ENCODE data around the gene BBIP1. TPM values are rescaled to one million over a fixed set of nuclear protein-coding genes. Genes with fewer than 3 reads are reported as not detected.
A peak's percentile ranks its signal among the peaks of the same experiment; 100 is the strongest.
"Not testable (repeated sequence)": the region's sequence is repeated elsewhere in the genome, so short reads cannot be mapped to it uniquely, and the experiment has no call there.

The BBIP1 gene
- total RNA-seq, 1 donor: 32.2 TPM

DNA sequence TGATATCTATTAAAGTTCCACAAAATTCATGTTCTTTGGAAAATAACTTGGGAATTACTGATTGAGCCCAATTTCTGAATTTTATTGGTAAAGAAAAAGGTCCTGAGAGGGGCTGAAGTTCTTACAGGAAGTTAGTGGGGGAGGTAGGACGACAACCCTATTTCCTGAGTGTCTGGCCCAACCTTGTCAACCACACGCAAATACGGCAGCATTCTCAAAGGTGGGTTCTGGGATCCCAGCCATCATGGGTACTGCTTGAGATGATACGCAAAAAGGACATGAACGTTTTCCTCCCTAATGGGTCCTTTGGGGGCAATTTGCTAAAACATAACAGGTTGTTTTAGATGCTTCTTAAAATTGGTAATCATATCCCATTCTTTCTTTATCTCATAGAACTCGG lies 50.0 kb downstream of the BBIP1 start:
- H3K79me2 ChIP-seq (ENCODE audit: insufficient read depth, low read length): peaks cover 22% of the 10 kb centered on the region
- H2AFZ ChIP-seq (ENCODE audit: low read length): no peak overlapping the region
- H3K4me2 ChIP-seq (ENCODE audit: insufficient read depth, low read length): no peak overlapping the region
- H3K27ac ChIP-seq (ENCODE audit: low read depth, low read length): no peak overlapping the region
- H3K4me3 ChIP-seq (ENCODE audit: insufficient read depth, low read length): no peak overlapping the region
- no peaks in the 10 kb centered on the region for H3K9me3 ChIP-seq (ENCODE audit: low read depth, low read length)
- DNase-seq (ENCODE audit: insufficient read length, low spot score, missing footprints): no peak
- H3K4me1 ChIP-seq (ENCODE audit: insufficient read depth, low read length): peaks cover 26% of the 10 kb centered on the region
- H4K20me1 ChIP-seq (ENCODE audit: insufficient read depth, low read length): no peaks in the 10 kb centered on the region
- TF ChIP-seq, protein P1, sequence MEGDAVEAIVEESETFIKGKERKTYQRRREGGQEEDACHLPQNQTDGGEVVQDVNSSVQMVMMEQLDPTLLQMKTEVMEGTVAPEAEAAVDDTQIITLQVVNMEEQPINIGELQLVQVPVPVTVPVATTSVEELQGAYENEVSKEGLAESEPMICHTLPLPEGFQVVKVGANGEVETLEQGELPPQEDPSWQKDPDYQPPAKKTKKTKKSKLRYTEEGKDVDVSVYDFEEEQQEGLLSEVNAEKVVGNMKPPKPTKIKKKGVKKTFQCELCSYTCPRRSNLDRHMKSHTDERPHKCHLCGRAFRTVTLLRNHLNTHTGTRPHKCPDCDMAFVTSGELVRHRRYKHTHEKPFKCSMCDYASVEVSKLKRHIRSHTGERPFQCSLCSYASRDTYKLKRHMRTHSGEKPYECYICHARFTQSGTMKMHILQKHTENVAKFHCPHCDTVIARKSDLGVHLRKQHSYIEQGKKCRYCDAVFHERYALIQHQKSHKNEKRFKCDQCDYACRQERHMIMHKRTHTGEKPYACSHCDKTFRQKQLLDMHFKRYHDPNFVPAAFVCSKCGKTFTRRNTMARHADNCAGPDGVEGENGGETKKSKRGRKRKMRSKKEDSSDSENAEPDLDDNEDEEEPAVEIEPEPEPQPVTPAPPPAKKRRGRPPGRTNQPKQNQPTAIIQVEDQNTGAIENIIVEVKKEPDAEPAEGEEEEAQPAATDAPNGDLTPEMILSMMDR (IDR thresholded peaks at IDR 0.05; ENCODE audit: extremely low read depth, low read depth, low read length): no peak
- H3K27me3 ChIP-seq (ENCODE audit: insufficient read depth, low read length): no peaks in the 10 kb centered on the region
- H3K36me3 ChIP-seq (ENCODE audit: insufficient read depth, low read length): no peaks in the 10 kb centered on the region

DNA sequence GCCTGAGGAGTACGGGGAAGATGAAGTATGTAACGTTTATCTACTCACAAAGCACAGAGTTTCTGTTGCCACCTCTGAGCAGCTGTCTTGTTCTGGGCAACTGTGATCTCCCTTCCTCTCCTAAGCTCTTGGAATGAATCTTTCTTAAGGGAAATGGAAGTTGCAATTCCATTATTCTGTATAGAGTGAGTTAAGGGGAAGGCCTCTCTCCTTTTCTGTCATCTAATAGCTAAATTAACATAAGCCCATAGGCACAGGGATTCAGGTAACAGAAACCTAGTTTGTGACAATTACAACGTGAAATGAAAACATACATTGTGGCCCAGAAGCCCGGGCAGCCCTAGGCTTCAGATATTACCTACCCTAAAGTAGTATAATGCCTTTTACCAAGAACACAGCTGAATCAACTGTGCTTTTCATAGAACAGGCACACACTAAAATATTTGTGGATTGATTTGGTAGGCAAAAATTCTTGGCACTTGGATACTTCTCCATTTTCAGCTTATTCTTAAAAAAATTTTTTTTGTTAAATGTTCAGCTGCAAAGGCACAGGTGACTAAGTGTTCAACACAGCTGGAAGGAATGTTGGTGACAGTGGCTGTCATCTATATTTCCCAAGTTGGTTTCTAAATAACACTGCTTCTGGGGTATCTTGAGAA lies 51.0 kb downstream of the BBIP1 start:
- H2AFZ ChIP-seq (ENCODE audit: low read length): peak overlapping the region; percentile 44
- H3K27ac ChIP-seq (ENCODE audit: low read depth, low read length): no peak overlapping the region
- no peaks in the 10 kb centered on the region for H3K36me3 ChIP-seq (ENCODE audit: insufficient read depth, low read length)
- H3K9me3 ChIP-seq (ENCODE audit: low read depth, low read length): no peaks in the 10 kb centered on the region
- DNase-seq (ENCODE audit: insufficient read length, low spot score, missing footprints): no peak
- TF ChIP-seq, protein P1 (IDR thresholded peaks at IDR 0.05; ENCODE audit: extremely low read depth, low read depth, low read length): no peak
- no peaks in the 10 kb centered on the region for H4K20me1 ChIP-seq (ENCODE audit: insufficient read depth, low read length)
- H3K4me2 ChIP-seq (ENCODE audit: insufficient read depth, low read length): no peak overlapping the region
- peaks cover 12% of the 10 kb centered on the region for H3K79me2 ChIP-seq (ENCODE audit: insufficient read depth, low read length)
- no peak overlapping the region for H3K4me3 ChIP-seq (ENCODE audit: insufficient read depth, low read length)
- H3K4me1 ChIP-seq (ENCODE audit: insufficient read depth, low read length): peaks cover 24% of the 10 kb centered on the region
- H3K27me3 ChIP-seq (ENCODE audit: insufficient read depth, low read length): no peaks in the 10 kb centered on the region

DNA sequence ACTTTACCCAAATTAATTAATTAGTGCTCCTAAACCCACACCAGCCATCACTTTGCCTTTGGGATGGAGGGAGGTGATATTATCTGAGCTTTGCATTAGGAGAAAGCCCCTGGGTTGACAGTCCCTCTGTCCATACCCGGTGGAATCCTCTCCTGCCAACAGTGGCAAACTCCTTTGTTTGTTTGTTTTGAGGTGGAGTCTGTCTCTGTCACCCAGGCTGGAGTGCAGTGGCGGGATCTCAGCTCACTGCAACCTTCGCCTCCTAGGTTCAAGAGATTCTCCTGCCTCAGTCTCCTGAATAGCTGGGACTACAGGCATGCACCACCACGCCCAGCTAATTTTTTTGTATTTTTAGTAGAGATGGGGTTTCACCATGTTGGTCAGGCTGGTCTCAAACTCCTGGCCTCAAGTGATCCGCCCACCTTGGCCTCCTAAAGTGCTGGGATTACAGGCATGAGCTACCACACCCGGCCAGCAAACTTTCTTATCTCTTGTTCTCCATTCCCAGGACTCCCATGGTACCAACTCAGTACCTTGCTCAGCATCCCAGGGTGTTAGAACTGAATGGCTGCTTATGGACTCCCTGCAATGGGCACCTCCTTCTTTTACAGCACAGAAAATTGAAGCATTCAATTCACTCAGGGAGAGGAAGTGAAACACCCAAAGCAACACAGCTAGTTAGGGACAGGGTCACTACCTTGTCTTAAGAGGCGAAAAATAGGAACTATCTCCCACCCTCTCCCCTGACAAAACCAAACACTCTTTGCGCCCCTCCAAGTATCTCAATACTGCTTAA lies 51.8 kb downstream of the BBIP1 start:
- not testable (repeated sequence) for H3K4me2 ChIP-seq (ENCODE audit: insufficient read depth, low read length); H3K4me3 ChIP-seq (ENCODE audit: insufficient read depth, low read length); H4K20me1 ChIP-seq (ENCODE audit: insufficient read depth, low read length); H3K9me3 ChIP-seq (ENCODE audit: low read depth, low read length); H3K27me3 ChIP-seq (ENCODE audit: insufficient read depth, low read length); DNase-seq (ENCODE audit: insufficient read length, low spot score, missing footprints); H3K36me3 ChIP-seq (ENCODE audit: insufficient read depth, low read length); H3K79me2 ChIP-seq (ENCODE audit: insufficient read depth, low read length); H3K27ac ChIP-seq (ENCODE audit: low read depth, low read length)
- Histone ChIP-seq H2AFZ (ENCODE audit: low read length) (peak overlapping the region; percentile 44), H3K4me1 (ENCODE audit: insufficient read depth, low read length) (peaks cover 24% of the 10 kb centered on the region)

DNA sequence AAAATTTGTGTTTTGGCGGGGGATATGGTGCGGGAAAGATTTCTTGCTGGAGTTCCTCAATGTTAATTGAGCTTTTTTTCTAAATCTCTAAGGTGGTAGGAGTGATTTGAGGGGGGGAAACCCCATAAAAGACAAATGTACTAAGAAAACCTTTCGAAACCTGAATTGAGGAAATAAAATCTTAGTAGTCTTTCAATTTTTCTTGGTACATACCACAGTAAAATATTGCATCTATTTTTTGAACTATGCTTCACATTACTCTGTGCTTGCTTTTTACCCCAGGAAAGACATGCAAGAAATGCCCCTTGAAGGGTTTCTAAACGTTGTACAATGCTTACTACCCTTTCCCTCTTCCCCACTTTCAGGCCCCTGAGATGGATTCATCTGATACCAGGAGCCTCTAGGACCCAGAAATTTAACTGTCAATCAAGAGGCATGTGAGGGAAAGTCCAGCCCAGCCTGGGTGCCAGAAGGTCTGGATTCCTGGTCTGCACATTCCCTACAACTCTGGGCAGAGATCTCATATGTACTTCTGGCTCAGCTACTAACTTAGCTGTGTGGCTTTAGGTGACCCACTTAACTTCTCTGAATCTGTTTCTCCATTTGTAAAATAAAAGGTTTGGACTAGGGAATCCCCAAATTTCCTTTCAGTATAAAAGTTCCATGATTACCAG lies 53.0 kb downstream of the BBIP1 start:
- no peaks in the 10 kb centered on the region for H3K36me3 ChIP-seq (ENCODE audit: insufficient read depth, low read length)
- H3K9me3 ChIP-seq (ENCODE audit: low read depth, low read length): no peaks in the 10 kb centered on the region
- no peak overlapping the region for H3K27ac ChIP-seq (ENCODE audit: low read depth, low read length)
- peak overlapping the region; percentile 17 for H3K4me2 ChIP-seq (ENCODE audit: insufficient read depth, low read length)
- H3K79me2 ChIP-seq (ENCODE audit: insufficient read depth, low read length): no peaks in the 10 kb centered on the region
- H3K4me3 ChIP-seq (ENCODE audit: insufficient read depth, low read length): no peak overlapping the region
- DNase-seq (ENCODE audit: insufficient read length, low spot score, missing footprints): no peak
- TF ChIP-seq, protein P1 (IDR thresholded peaks at IDR 0.05; ENCODE audit: extremely low read depth, low read depth, low read length): no peak
- H2AFZ ChIP-seq (ENCODE audit: low read length): peak overlapping the region; percentile 64
- H3K27me3 ChIP-seq (ENCODE audit: insufficient read depth, low read length): no peaks in the 10 kb centered on the region
- peaks cover 20% of the 10 kb centered on the region for H3K4me1 ChIP-seq (ENCODE audit: insufficient read depth, low read length)
- H4K20me1 ChIP-seq (ENCODE audit: insufficient read depth, low read length): no peaks in the 10 kb centered on the region

Data from osteoblast (primary cell).